DOHH2 (cell line): ENCODE results near the gene CNTNAP2.

Experiments
- H3F3A ChIP-seq: fragments of 200-600 bp; sonication (generic), shearing (Covaris generic); 2 replicates; pipeline ENCODE4 v1.6.0; 2016; ENCODE audit warnings: antibody characterized with exemption, mild to moderate bottlenecking; ENCODE audit not compliant: control insufficient read depth, insufficient read depth
- H3K27ac ChIP-seq: fragments of 200-600 bp; sonication (generic); 2 replicates; pipeline ENCODE4 v1.5.1; 2014; ENCODE audit warnings: low read depth, mild to moderate bottlenecking, low read length, moderate library complexity
- H3K27me3 ChIP-seq: fragments of 200-600 bp; sonication (generic); 2 replicates; pipeline ENCODE4 v1.6.1; 2014; ENCODE audit warnings: mild to moderate bottlenecking, low read length, mixed read lengths; ENCODE audit not compliant: control insufficient read depth
- H3K36me3 ChIP-seq: fragments of 200-600 bp; sonication (generic); 2 replicates; pipeline ENCODE4 v1.6.1; 2014; ENCODE audit warnings: mild to moderate bottlenecking, low read length, moderate library complexity, mixed read lengths; ENCODE audit not compliant: control insufficient read depth
- H3K4me1 ChIP-seq: fragments of 200-600 bp; sonication (generic); 2 replicates; pipeline ENCODE4 v1.6.1; 2014; ENCODE audit warnings: mild to moderate bottlenecking, low read length, mixed read lengths; ENCODE audit not compliant: control insufficient read depth
- H3K4me2 ChIP-seq: fragments of 200-600 bp; sonication (generic); 2 replicates; pipeline ENCODE4 v1.6.0; 2014; ENCODE audit warnings: mild to moderate bottlenecking, low read length, moderate library complexity
- H3K4me3 ChIP-seq: fragments of 200-600 bp; sonication (generic); 2 replicates; pipeline ENCODE4 v1.5.1; 2014; ENCODE audit warnings: mild to moderate bottlenecking, low read length, mixed read lengths
- H3K79me2 ChIP-seq: fragments of 200-600 bp; sonication (generic); 2 replicates; pipeline ENCODE4 v1.6.1; 2014; ENCODE audit warnings: mild to moderate bottlenecking, low read length, mixed read lengths; ENCODE audit not compliant: control insufficient read depth
- H3K9me2 ChIP-seq: fragments of 200-600 bp; sonication (generic); replicated peaks from 2 replicates; pipeline ENCODE4 v1.6.1; 2014; ENCODE audit warnings: mild to moderate bottlenecking, low read length, mixed read lengths; ENCODE audit not compliant: control insufficient read depth
- H3K9me3 ChIP-seq: fragments of 200-600 bp; sonication (generic); 2 replicates; pipeline ENCODE4 v1.6.1; 2014; ENCODE audit warnings: antibody characterized with exemption, low read length, mixed read lengths; ENCODE audit not compliant: control insufficient read depth, insufficient read depth
- H4K20me1 ChIP-seq: fragments of 200-600 bp; sonication (generic); 2 replicates; pipeline ENCODE4 v1.6.0; 2014; ENCODE audit warnings: low read depth, mild to moderate bottlenecking, antibody characterized with exemption, low read length, moderate library complexity; ENCODE audit not compliant: control insufficient read depth, insufficient read depth
- CTCF ChIP-seq: fragments of 200-600 bp; sonication (generic); IDR thresholded peaks from one replicate; pipeline ENCODE4 v1.5.1; 2014; ENCODE audit warnings: antibody characterized with exemption, mild to moderate bottlenecking, low read depth, low read length; ENCODE audit not compliant: poor library complexity, severe bottlenecking
- EZH2phosphoT487 ChIP-seq: fragments of 200-600 bp; sonication (generic); IDR thresholded peaks from 2 replicates; pipeline ENCODE4 v1.6.1; 2017; ENCODE audit warnings: borderline replicate concordance, mild to moderate bottlenecking, antibody characterized with exemption, low read length, moderate library complexity, mixed read lengths

CNTNAP2 gene

GRCh38 chr7:146768957-146769356 is 652.4 kb downstream of the CNTNAP2 start:
- TF ChIP-seq CTCF (no peak), EZH2phosphoT487 (no peak)
- no peaks in the 10 kb centered on the region for H3F3A ChIP-seq
- no peaks in the 10 kb centered on the region for H4K20me1 ChIP-seq
- no peaks in the 10 kb centered on the region for H3K9me3 ChIP-seq
- H3K9me2 ChIP-seq, result no peaks in the 10 kb centered on the region
- no peaks in the 10 kb centered on the region for H3K27me3 ChIP-seq
- no peak overlapping the region for H3K4me2 ChIP-seq
- H3K4me3 ChIP-seq, result no peak overlapping the region
- no peaks in the 10 kb centered on the region for H3K4me1 ChIP-seq
- H3K27ac ChIP-seq, result no peak overlapping the region
- H3K36me3 ChIP-seq, result no peaks in the 10 kb centered on the region
- no peaks in the 10 kb centered on the region for H3K79me2 ChIP-seq

GRCh38 chr7:146772601-146773000 is 656.0 kb downstream of the CNTNAP2 start:
- H3K27me3 ChIP-seq, result no peaks in the 10 kb centered on the region
- H3K36me3 ChIP-seq, result no peaks in the 10 kb centered on the region
- no peak overlapping the region for H3K27ac ChIP-seq
- no peaks in the 10 kb centered on the region for H3F3A ChIP-seq
- no peaks in the 10 kb centered on the region for H3K9me2 ChIP-seq
- peak; percentile 46 for TF ChIP-seq CTCF
- no peak for TF ChIP-seq EZH2phosphoT487
- no peak overlapping the region for H3K4me3 ChIP-seq
- H3K9me3 ChIP-seq, result no peaks in the 10 kb centered on the region
- no peaks in the 10 kb centered on the region for H3K4me1 ChIP-seq
- H3K4me2 ChIP-seq, result no peak overlapping the region
- no peaks in the 10 kb centered on the region for H4K20me1 ChIP-seq
- H3K79me2 ChIP-seq, result no peaks in the 10 kb centered on the region

- Histone ChIP-seq H3K27me3 (no peaks in the 10 kb centered on the region), H3K27ac (no peak overlapping the region), H3K4me1 (no peaks in the 10 kb centered on the region), H3K9me2 (no peaks in the 10 kb centered on the region), H3F3A (no peaks in the 10 kb centered on the region), H3K9me3 (no peaks in the 10 kb centered on the region), H3K4me3 (no peak overlapping the region), H3K36me3 (no peaks in the 10 kb centered on the region), H3K4me2 (no peak overlapping the region), H3K79me2 (no peaks in the 10 kb centered on the region), H4K20me1 (no peaks in the 10 kb centered on the region)
- no peak for TF ChIP-seq CTCF
- TF ChIP-seq EZH2phosphoT487, result no peak
These were observed 656.9 kb downstream of the CNTNAP2 start for GRCh38 chr7:146773506-146773905.
